HTR-8/SVneo (cell line): ENCODE results near the gene SLC47A2.
A peak's percentile ranks its signal among the peaks of the same experiment; 100 is the strongest.

ENCODE experiments used
- DNase-seq: peaks from one replicate; pipeline ENCODE4 v3.0.0; 2011; ENCODE audit warnings: low spot score, mixed read lengths; ENCODE audit not compliant: insufficient read length
- FAIRE-seq: peaks from 2 replicates; lab custom pipeline; 2011; peaks lifted over from hg19 to GRCh38; lab: Jason Lieb, UNC

Gene SLC47A2

DNA sequence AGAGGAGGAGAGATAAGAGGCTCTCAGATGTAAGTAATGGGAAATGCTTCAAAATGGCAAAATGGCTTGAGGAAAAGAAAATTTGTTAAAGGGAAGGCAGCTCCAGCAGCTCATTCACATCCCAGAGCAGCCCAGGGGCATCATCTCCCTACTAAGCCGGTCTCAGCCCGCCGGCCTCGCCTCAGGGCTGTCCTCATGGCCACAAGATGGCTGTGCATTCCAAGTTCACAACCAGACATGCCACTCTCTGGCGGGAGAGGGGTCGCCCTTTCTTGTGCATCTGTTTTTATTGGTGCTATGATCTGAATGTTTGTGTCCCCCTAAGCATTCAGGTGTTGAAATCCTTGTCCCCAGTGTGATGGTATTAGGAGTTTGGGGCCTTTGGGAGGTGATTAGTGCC, 13.5 kb upstream of the SLC47A2 start:
- no peak for FAIRE-seq
- DNase-seq = no peak

DNA sequence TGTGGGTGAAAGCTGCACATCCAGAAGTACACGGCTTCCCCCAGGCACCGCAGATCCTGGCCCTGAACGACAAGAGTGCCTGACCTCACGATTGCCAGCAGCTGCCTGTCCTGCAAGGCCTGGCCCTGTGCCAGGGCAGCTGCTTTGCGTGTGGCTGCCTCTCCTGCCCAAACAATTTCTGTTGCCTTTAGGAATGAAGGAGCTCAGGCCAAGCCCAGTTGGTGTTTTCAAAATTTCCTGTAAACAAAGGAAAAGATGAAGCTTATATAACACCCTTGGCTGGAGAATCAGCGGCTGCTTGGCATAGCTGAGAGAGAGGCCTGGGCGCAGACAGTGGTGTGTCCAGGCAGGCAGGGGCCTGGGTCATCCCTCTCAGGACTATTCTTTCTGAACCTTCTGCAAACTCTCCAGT, 11.7 kb upstream of the SLC47A2 start:
- FAIRE-seq (peak; percentile 33), DNase-seq (peak; percentile 67)

DNA sequence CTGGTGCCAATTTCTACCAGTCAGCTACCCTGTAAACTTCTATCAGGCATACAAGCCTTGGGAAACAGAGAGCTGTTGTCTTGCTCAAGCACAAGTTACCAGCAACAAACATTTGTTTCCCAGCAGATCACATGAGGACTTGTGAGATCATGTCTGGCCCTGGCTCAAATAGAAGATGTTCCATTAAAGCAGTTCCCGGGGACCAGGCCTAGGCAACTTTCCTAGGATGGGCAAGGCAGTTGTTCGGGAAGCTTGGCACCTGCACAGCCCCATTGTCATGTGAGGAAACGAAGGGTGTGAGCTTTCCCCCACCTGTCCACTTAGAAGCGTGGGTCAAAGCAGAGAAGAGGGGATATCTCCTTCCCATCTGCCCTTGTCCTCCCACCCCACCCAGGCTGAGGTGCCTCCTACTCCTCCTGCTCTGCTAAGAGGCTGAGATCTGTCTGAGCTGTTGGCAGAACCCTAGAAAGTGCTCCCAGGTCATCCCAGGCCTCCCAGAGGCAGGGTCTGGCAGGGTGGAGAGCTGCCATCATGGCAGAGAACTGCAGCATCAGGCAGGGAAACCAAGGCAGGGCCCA, 11.2 kb upstream of the SLC47A2 start:
- FAIRE-seq = peak; percentile 57
- DNase-seq = no peak

- FAIRE-seq = peak; percentile 31
- DNase-seq = no peak
These were observed 10.4 kb upstream of the SLC47A2 start for GRCh38 chr17:19726631-19727376.

DNA sequence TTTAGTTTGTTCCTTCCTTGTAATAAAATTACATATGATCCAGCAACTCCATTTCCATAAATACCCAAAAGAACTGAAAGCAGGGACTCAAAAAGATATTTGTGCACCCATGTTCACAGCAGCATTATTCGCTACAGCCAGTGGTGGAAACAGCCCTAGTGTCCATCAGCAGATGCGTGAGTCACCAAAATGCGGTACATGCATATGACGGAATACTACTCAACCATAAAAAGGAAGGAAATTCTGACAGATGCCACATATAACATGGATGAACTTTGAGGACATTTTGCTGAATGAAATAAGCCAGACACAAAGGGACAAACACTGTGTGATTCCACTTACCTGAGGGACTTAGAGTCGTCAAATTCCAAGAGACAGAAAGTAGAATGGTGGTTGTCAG, 9.1 kb upstream of the SLC47A2 start:
- FAIRE-seq = no peak

DNA sequence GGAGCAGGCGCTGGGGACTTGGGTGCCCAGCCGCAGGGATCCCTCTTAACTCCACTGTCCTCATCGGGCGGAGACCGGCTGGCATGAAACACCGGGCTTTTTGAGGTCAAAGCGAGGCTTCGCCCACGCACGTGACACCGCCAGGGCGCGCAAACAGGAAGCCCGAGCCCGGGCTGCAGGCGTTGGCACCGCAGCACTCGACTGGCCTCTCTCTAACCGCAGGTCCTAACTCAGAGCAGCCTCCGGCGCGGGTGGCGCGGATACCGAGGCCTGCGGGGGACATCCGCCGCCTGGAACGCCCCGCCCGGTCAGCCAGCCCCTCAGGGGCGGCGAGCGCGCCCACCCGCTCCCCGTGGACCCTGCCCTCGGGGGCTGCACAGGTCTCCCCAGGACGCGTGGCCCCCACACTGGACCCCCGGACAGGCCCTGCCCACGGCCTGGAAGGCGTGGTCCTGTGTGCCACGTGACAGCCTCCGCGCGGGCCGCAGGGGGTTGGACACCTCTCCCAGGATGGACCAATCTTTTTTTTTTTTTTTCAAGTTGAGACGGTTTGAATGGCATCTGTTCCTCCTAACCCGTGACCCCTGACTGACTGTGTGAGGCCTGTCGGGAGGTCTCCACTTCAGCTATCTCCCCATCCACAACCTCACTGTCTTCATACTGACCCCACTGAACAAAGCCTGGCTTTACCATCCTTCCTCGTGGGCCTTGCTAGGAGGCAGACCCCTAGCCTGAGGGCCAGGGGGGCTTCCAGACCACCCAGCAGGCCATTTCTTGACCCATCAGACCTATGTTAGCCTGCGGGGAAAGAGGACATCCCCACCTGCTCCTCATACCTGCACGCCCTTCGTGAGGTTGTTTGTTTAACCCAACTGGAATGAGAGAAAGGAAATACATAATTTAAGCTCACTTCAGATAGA, 8.4 kb upstream of the SLC47A2 start:
- FAIRE-seq (no peak), DNase-seq (no peak)

More for the DNA sequence above, 9.1 kb upstream of the SLC47A2 start:
- no peak for DNase-seq

- no peak for DNase-seq
- FAIRE-seq = peak; percentile 26
These were observed 7.6 kb upstream of the SLC47A2 start for GRCh38 chr17:19723964-19724363.

GRCh38 chr17:19720631-19721426, 4.4 kb upstream of the SLC47A2 start:
- FAIRE-seq = no peak
- DNase-seq = no peak

- DNase-seq = no peak
- FAIRE-seq = no peak
These were observed 3.8 kb upstream of the SLC47A2 start for GRCh38 chr17:19720210-19720475.

DNA sequence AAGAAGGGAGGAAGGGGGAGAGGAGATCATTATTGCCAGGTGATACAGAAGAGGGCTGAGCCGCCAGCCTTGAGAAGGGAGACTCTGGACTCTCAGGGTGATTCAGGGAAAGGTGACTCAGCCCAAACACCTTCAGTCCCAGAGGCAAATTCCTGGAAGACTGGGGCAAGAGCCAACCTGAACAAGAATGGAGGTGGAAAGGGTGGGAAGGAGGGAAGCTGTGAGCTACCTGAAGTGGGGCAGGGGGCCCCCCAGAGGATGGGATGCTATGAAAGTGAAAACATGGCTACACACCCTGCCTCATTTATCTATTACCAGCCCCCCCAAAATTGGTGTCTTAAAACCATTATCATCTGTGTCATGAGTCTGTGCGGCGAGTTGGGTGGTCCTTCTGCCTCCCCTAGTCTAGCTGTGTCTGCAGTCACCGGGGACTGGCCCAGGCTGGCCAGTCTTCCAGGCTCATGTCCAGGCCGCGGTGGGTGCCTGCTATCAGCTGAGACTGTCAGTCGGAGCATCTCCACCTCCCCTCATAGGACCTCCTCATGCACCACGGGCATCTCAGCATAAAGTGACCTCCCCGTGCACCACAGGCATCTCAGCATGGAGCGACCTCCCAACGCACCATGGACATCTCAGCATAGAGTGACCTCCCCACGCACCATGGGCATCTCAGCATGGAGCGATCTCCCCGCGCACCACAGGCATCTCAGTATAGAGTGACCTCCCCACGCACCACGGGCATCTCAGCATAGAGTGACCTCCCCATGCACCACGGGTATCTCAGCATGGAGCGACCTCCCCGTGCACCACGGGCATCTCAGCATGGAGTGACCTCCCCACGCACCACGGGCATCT, 3.2 kb upstream of the SLC47A2 start:
- DNase-seq (no peak), FAIRE-seq (peak; percentile 83)

GRCh38 chr17:19718613-19719354, 2.4 kb upstream of the SLC47A2 start:
- peak; percentile 58 for FAIRE-seq
- DNase-seq = no peak

DNA sequence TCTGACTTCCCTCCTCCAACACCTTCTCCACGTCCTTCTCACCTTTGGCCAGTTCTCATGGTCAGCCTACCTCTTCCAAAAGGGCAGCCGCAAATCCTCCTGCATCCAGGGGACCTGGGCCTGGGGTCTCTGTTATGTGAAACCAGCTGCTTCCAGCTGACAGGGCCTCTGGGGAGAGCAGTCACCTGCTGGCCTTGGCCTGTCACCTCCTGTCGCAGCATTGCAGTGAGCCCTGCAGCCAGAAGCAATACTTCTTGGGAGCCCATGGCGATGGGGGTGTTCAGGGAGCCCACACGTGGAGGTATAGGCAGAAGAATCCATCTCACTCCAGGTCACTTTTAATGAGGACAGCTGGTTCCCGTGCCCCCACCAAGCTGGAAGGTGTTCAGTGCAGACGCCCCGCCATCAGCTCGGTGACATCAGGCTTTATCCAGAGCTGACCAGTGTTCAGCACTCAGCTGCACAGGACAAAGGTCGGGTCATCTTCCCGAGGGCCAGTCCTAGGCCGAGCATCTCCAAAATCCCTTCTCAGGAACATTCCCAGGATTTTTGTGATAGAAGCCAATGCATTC, 1.7 kb upstream of the SLC47A2 start:
- FAIRE-seq = no peak
- DNase-seq = no peak

- FAIRE-seq (no peak), DNase-seq (no peak)
These were observed 1.1 kb upstream of the SLC47A2 start for GRCh38 chr17:19717411-19717908.

DNA sequence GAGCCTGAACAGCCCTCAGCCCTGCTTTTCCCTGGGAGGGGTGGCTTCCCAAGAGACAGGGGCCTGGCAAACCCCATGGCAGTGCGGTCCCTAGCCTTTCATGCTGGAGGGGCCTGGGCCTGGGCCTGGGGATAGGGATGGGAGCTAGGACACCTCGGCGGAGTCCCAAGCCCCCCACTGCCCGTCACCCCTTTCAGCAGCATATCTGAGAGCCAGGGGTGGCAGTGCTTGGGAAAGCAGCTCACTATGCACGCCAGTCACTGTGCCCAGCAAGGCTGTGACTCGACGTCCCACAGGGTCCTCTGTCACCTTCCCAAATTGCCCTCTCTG, 612 bp upstream of the SLC47A2 start:
- no peak for FAIRE-seq

GRCh38 chr17:19714542-19715411, 1.6 kb downstream of the SLC47A2 start:
- FAIRE-seq = no peak
- no peak for DNase-seq

More for the DNA sequence above, 612 bp upstream of the SLC47A2 start:
- DNase-seq = no peak

- no peak for DNase-seq
- no peak for FAIRE-seq
These were observed 2.5 kb downstream of the SLC47A2 start for GRCh38 chr17:19713901-19714361.

GRCh38 chr17:19713462-19713861, 2.9 kb downstream of the SLC47A2 start:
- DNase-seq (no peak), FAIRE-seq (no peak)
